OCI-LY3 (cell line): ENCODE measurements around the gene RETN.
A peak's percentile ranks its signal among the peaks of the same experiment; 100 is the strongest.

Experiments
- H2AFZ ChIP-seq: fragments of 200-600, 300-600 bp; shearing (Covaris generic); 2 replicates; pipeline ENCODE4 v1.6.0; 2014; ENCODE audit warnings: antibody characterized with exemption, low read depth, low read length
- H3K27ac ChIP-seq: fragments of 200-600, 300-600 bp; sonication (generic); 2 replicates; pipeline ENCODE4 v1.5.1; 2014; ENCODE audit warnings: mild to moderate bottlenecking, low read length, moderate library complexity, mixed read lengths
- H3K27me3 ChIP-seq: fragments of 200-600, 300-600 bp; sonication (generic); 2 replicates; pipeline ENCODE4 v1.6.1; 2014; ENCODE audit warnings: low read depth, low read length, mixed read lengths
- H3K36me3 ChIP-seq: fragments of 200-600, 300-600 bp; sonication (generic); replicated peaks from 2 replicates; pipeline ENCODE3; 2014; ENCODE audit warnings: low read depth, low read length, mixed read lengths
- H3K4me1 ChIP-seq: fragments of 300-600, 200-600 bp; sonication (generic); 2 replicates; pipeline ENCODE4 v1.6.1; 2014; ENCODE audit warnings: low read length, mixed read lengths
- H3K4me2 ChIP-seq: fragments of 200-600, 300-600 bp; sonication (generic); 2 replicates; pipeline ENCODE4 v1.6.1; 2014; ENCODE audit warnings: low read length, mixed read lengths
- H3K4me3 ChIP-seq: fragments of 300-600, 200-600 bp; sonication (generic); 2 replicates; pipeline ENCODE4 v1.5.1; 2014; ENCODE audit warnings: antibody characterized with exemption, mild to moderate bottlenecking, low read length, moderate library complexity
- H3K79me2 ChIP-seq: fragments of 300-600, 200-600 bp; shearing (Covaris generic); 2 replicates; pipeline ENCODE4 v1.6.1; 2014; ENCODE audit warnings: mild to moderate bottlenecking, low read length, mixed read lengths
- H3K9ac ChIP-seq: fragments of 300-600, 200-600 bp; shearing (Covaris generic); 2 replicates; pipeline ENCODE4 v1.6.0; 2014; ENCODE audit warnings: mild to moderate bottlenecking, low read length, moderate library complexity
- H3K9me3 ChIP-seq: fragments of 200-600, 300-600 bp; shearing (Covaris generic); 2 replicates; pipeline ENCODE4 v1.6.1; 2014; ENCODE audit warnings: low read length, mixed read lengths; ENCODE audit not compliant: insufficient read depth
- H4K20me1 ChIP-seq: fragments of 200-600, 300-600 bp; sonication (generic); 2 replicates; pipeline ENCODE4 v1.6.1; 2016; ENCODE audit warnings: low read length, mixed read lengths; ENCODE audit not compliant: insufficient read depth
- CTCF ChIP-seq: fragments of 200-600, 300-600 bp; sonication (generic); IDR thresholded peaks from 2 replicates; pipeline ENCODE4 v1.5.1; 2014; ENCODE audit warnings: antibody characterized with exemption, low read length, low read depth
- EZH2phosphoT487 ChIP-seq: fragments of 200-600 bp; shearing (Covaris generic); IDR thresholded peaks from 2 replicates; pipeline ENCODE4 v1.6.1; 2018; ENCODE audit warnings: antibody characterized with exemption, mixed run types, low read depth

RETN gene

DNA sequence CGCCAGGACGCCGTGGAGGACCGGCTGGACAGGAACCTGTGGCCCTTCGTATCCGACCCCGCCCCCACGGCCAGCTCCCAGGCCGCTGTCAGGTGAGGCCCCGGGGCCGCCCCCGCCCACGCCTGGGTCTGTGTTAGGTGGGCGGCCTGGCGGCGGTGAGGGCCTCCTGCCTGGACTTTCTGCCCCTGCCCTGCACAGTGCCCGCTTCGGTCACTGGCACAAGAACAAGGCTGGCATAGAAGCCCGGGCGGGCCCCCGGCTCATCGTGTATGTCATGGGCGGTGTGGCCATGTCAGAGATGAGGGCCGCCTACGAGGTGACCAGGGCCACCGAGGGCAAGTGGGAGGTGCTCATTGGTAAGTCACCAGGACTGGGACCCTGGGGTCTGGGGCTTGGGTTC lies 21.7 kb upstream of the RETN start:
- peaks cover 19% of the 10 kb centered on the region for H3K36me3 ChIP-seq
- no peaks in the 10 kb centered on the region for H3K79me2 ChIP-seq
- H2AFZ ChIP-seq, result no peak overlapping the region
- no peak overlapping the region for H3K27ac ChIP-seq
- no peak overlapping the region for H3K9ac ChIP-seq
- H3K4me1 ChIP-seq, result peaks cover 26% of the 10 kb centered on the region
- TF ChIP-seq EZH2phosphoT487 (no peak), CTCF (no peak)
- H3K4me2 ChIP-seq, result no peak overlapping the region
- no peak overlapping the region for H3K4me3 ChIP-seq
- 0 out of 2 replicates have a peak, but pooled peaks cover 3% of the 10 kb centered on the region for H3K27me3 ChIP-seq
- no peaks in the 10 kb centered on the region for H3K9me3 ChIP-seq
- no peaks in the 10 kb centered on the region for H4K20me1 ChIP-seq

DNA sequence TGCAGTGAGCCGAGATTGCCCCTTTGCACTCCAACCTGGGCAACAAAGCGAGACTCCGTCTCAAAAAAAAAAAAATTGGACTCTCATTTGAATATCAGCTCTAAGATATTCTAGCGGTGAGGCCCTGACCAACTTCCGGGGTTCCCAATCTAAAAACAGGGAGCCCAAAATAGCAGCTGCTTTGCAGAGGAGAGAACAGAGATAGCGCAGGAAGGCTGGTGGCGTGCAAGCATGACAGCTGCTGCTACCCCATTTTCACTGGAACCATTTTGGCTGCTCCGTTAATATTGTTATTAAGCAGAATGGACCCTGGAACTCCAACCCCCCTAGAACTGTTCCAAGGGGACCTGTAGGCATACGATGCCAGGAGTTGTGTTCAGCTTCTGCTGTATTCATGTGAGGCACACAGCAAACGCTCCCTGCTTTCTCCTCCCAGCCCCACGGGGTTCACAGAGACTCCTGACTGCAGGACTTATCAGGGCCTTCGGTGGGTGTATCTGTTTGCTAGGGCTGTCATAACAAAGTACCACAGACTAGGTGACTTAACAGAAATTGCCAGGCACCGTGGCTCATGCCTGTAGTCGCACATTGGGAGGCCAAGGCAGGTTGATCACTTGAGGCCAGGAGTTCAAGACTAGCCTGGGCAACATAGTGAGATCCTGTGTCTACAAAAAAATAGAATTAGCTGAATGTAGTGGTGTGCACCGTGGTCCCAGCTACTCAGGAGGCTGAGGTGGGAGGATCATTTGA lies 20.4 kb upstream of the RETN start:
- Histone ChIP-seq H3K9ac (no peak overlapping the region), H4K20me1 (no peaks in the 10 kb centered on the region), H3K4me1 (peaks cover 28% of the 10 kb centered on the region), H3K4me3 (no peak overlapping the region), H3K9me3 (no peaks in the 10 kb centered on the region), H3K36me3 (peaks cover 19% of the 10 kb centered on the region), H3K79me2 (no peaks in the 10 kb centered on the region), H2AFZ (no peak overlapping the region), H3K4me2 (no peak overlapping the region), H3K27ac (no peak overlapping the region), H3K27me3 (0 out of 2 replicates have a peak, but pooled peaks cover 3% of the 10 kb centered on the region)
- TF ChIP-seq EZH2phosphoT487, result no peak
- TF ChIP-seq CTCF, result no peak

GRCh38 chr19:7650148-7650547 lies 18.7 kb upstream of the RETN start:
- Histone ChIP-seq H3K4me2 (no peak overlapping the region), H3K9ac (no peak overlapping the region), H3K27me3 (0 out of 2 replicates have a peak, but pooled peaks cover 3% of the 10 kb centered on the region), H3K36me3 (peaks cover 11% of the 10 kb centered on the region), H3K79me2 (no peaks in the 10 kb centered on the region), H3K4me1 (peaks cover 19% of the 10 kb centered on the region), H4K20me1 (no peaks in the 10 kb centered on the region), H3K4me3 (no peak overlapping the region), H2AFZ (no peak overlapping the region), H3K27ac (no peak overlapping the region), H3K9me3 (no peaks in the 10 kb centered on the region)
- TF ChIP-seq CTCF, result no peak
- no peak for TF ChIP-seq EZH2phosphoT487

- Histone ChIP-seq H2AFZ (peak overlapping the region; percentile 81), H3K79me2 (no peaks in the 10 kb centered on the region), H3K36me3 (peaks cover 2% of the 10 kb centered on the region), H3K4me1 (peaks cover 2% of the 10 kb centered on the region; the same call in 1 of the 2 replicates), H3K4me3 (peak overlapping the region; percentile 70), H3K27ac (no peak overlapping the region), H4K20me1 (no peaks in the 10 kb centered on the region), H3K9me3 (no peaks in the 10 kb centered on the region), H3K4me2 (peak overlapping the region; percentile 71), H3K27me3 (0 out of 2 replicates have a peak, but pooled peaks cover 3% of the 10 kb centered on the region), H3K9ac (peak overlapping the region; percentile 33)
- TF ChIP-seq CTCF (peak; percentile 98), EZH2phosphoT487 (no peak)
These were observed 16.7 kb upstream of the RETN start for GRCh38 chr19:7652061-7652641.
